HG03469 (cell line): ENCODE data around the gene FILIP1L.

Experiments
- ATAC-seq: cut with Tn5 transposase; IDR thresholded peaks from one replicate; pipeline ENCODE4 v1.9.1; 2021; ENCODE audit warnings: mild to moderate bottlenecking, moderate library complexity, moderate number of reproducible peaks; ENCODE audit not compliant: unreplicated experiment

The FILIP1L gene

DNA sequence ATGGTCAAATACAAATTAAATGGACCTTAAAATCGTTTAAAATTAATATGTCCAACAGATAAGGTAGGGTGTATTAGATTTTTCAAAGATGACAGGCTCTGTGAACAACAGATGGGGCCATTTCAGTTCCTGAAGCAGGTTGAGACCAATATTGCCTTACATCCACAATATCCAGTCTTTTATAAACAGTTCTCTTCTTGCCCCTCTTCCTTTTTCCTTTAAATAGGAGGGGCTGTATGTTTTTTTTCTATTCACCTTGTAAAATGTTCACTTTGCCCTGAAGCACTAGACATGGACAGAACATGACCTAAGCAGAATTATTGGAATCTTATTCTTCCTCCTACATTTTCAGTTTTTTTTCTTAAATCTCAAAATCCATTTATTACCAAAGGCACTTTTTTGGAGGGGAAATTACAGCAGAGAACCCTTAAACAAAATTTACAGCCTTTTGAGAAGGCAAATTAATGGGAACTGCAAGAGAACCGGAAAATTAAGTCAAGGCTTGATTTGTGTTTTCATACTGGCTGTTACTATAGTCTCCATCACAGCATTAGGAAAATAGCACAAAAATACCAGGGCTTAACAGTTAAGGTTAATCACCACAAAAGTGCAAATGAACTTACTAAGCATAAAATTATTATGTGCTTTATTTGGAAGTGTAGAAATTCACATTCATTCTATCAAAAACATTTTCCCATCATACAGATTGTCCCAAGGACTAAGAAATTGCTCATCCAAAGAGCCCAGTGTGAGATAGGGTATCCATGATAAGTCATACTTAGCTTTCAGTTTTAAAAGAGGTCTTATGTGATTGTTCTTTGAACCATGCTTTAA is 240.8 kb downstream of the FILIP1L start:
- ATAC-seq, result peak; percentile 2

DNA sequence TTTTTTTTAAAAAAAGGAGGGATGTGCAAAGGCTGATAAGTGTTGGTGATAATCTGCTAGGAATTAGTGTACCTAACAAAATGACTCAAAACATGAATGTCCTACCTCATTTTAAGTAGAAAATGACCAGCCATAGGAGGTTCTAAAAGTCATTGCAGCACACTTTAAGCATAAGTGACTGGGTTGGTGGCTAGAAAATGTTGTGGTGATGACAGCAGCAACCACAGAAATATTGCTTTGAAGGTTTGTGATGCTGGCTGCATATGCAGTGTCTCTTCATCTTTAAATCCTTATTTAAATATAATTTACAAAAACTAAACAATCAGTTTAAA is 241.4 kb downstream of the FILIP1L start:
- ATAC-seq, result peak; percentile 39

DNA sequence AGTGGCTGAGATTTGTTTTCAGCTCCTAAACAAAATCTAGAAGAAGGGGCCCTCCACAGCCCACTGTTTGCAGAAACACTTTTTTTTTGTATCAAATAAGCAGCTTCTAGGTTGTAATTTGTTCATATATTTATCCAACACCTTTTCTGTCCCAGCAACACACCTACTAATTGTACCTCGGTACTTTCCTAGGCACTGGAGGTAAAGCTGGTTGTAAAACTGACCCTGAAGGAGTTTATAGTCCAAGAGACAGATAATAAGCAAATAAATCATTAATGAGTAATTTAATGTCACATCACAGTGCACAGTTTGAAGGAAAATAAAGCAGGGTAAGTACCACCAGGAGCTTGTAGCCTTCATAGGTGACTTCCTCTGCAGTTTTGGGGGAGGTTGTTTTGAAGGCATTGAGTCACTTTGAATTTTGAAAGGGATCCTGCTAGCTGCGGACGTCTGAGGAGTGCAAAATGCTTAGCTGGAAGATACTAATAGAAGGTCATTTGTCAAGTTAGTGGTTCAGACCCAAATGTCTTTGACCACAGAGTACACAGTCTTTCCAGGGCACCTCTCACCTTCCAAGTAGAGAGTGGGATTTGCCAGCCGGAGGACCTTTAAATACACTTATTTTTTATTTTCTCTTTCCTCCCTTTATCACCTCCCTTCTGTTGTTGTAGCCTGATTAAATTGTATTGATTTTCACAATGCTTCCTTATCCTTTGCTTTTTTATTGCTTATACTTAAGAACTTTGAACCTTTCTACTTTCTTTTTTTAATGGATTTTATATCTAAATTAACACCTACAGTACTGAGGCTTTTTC is 242.9 kb downstream of the FILIP1L start:
- no peak for ATAC-seq

DNA sequence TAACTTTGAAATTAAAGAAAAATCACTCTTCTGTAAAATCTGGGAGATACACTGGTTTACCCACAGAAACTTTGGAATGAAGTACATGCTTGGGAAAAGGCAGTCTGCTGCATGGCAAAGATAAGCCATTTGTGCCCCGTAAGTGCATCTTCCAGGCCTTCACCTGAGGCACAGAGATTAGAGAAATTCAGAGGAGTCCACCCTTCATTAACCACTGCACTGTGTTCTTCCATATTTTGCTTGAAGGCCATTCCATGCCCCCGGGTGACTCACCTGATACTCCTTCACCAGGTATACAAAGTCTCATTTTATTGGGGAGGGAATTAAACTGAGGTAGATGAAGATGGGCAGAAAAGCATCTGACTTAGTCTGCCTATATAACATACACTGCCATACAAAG is 243.6 kb downstream of the FILIP1L start:
- no peak for ATAC-seq

DNA sequence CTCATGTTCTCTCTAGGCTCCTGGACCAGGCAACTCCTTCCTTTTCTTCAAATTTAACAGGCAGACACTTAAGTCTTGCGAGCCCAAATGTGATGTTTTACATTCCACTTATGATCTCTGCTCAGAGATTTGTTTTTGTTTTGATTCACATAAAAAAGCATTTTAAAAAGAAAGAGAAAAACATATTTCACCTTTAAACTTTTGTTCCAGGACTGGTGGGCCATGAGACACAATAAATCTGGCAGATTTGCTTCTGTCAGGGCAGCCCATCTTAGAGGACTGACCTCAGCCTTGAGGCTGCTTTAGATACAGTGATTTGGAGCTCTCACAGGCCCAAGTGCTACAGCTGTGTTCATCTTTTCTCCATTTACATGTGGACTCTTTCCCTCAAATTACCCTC is 244.7 kb downstream of the FILIP1L start:
- ATAC-seq, result no peak

DNA sequence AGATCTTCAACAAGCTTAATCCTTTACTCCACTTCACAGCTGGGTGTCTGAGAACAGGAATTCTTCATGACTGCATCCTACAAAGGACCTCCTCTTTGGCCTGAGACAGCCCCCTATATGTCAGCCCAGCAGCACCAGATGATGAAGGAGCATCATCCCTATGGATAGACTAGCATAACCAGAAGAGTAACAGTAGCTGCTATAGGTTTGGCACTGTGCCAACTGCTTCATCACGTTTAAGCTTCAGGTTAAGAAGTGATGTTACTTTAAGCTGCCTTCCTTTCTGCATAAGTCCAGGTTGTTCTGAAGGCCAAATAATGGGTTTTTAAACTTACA is 246.0 kb downstream of the FILIP1L start:
- ATAC-seq, result no peak

DNA sequence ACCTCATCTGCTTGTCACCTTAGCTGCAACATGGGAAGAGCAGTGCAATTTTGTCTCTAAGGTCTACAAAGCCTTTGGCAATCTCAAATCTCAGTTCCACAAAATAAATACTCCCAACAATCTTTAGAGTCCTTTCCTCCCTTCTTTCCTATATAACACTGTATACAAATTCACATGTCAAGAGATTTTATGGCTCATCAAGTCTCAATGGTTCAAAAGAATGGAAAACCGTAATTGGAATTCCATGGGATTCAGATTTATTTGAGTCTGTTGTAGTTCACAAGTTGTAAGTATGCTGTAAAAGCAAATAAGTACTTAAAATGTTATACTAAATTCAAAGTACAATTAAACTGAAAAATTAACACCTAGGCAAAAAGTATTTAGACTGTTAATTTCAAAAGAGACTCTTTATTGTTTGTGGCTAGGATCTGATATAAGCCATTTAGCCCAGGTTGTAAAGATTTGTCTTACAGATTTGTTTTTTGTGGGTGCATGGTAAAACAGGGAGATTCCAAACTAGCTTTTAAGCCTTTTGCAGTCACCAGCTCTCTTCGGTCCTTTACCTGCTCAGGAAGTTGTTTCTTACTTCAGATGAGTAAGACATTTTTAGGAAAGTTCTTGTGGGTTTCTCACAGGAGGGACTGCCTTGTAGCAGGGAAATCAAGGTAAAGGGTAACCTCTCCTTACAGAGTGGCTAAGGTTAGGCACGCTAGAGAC is 246.5 kb downstream of the FILIP1L start:
- ATAC-seq, result no peak

DNA sequence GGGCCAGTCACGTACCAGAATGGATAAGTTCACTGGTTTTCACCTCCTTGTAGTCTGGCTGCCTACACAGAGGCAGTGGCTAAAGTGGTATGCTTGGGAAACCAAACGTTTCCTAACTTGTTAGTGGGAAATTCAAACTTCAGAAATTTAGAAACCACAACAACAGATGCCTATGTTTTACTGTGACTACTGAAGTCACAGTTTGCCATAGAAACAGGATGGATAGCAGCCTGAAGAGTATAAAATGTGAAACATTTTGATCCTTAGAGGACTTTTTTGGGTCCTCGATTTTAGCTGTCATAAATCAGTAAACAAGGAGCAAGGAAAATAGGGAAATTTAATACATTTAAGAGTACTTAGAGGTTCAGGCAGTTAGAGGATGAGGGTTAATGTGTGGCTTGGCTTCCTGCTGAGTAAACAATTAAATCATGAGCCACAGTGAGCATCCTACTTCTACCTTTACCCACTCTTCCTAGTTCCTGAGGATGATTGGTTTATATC is 248.0 kb downstream of the FILIP1L start:
- ATAC-seq, result no peak

DNA sequence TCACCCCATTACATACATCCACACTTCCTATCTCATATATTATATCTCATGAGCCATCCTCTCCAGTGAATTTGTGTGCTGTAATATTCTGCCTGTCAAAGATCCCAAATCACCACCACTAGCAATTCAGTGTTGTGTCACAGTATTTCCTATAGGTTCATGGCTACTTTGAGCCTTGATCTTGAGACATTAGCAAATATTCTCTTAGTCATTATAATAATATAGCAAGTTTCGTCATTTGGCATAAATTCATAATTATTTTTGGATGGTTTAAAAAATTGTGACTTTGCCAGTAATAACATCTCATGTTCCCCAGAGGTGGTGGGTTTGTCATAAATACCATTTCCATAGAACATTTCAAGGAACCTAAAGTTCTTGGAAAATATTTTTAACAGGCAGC is 249.0 kb downstream of the FILIP1L start:
- no peak for ATAC-seq

DNA sequence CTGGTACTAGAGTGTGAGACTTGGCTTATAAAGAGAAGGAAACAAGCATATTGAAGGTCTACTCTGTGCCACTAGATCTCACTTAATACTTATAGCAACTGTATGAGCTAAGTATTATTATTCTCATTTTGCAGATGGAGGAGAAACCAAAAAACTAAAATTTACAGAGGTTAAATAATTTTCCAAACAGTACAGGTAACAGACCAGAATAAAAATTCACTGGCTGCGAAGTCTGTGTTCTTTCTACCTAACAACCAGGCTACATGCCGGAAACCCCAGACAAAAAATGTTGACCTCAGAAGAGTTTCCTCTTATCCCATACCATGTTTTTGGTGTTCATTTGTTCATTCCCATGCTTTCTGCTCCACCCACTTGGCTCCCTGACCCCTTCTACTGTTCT is 250.0 kb downstream of the FILIP1L start:
- no peak for ATAC-seq

DNA sequence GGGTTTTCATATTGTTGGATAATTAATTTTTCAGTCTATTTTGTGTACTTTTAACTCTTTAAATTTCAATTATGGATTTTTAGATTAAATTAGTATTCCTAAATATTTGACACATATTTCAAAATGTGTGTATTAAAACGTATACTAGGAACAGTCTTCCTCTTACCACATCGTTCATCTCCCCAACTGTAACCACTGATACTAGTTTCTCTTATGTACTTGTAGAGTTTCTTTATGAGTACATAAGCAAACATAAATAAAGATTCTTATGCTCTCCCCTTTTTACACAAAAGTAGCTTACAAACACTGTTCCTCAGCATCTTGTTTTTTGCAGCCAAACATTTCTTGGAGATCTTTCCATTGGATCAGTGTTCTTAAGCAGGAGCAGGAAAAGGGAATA is 250.7 kb downstream of the FILIP1L start:
- ATAC-seq, result peak; percentile 43

DNA sequence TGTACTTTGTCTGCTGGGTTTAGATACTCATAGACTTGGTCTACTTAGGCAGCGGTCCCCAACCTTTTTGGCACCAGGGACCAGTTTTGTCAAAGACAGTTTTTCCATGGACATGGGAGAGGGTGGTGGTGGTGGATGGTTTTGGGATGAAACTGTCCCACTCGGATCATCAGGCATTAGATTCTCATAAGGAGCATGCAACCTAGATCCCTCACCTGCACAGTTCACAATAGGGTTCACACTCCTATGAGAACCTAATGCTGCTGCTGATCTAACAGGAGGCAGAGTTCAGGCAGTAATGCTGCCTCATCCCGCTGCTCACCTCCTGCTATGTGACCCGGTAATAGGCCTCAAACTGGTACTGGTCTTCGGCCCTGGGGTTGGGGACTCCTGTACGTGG is 251.3 kb downstream of the FILIP1L start:
- no peak for ATAC-seq

DNA sequence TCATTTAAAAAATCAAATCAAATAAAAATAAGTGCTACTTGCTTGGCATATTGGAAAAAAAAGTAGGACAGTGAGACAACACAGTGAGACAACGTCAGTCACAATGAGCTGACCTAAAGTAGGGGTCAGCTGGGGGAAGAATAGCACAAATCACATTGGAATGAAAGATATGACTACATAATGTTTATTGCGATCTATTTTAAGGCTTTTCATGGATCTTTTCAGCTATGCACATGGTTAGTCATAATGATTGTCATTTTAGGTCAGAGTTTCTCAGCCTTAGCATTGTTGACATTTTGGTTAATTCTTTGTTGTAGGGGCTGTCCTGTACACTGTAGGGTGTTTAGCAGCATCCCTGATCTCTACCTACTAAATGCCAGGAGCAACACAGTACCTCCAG is 252.1 kb downstream of the FILIP1L start:
- ATAC-seq, result no peak

DNA sequence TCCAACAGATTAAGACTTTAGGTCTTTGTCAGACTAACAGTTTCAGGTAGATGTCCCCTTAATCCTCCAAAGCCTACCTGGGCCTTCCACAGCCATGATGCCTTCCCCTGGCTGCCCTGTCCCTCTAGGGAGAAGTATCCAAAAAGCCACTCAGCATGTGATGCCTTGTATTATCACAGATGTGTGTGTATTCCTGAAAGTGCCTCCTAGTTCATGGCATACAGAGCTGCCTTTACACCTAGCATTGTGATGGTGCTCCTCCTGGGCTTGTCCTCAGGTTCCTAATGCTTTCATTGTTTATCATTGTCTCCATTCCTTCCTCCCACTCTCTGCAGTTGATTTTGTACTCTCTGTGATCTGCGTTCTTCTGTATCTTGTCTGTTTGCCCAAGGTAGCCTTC is 253.1 kb downstream of the FILIP1L start:
- no peak for ATAC-seq

DNA sequence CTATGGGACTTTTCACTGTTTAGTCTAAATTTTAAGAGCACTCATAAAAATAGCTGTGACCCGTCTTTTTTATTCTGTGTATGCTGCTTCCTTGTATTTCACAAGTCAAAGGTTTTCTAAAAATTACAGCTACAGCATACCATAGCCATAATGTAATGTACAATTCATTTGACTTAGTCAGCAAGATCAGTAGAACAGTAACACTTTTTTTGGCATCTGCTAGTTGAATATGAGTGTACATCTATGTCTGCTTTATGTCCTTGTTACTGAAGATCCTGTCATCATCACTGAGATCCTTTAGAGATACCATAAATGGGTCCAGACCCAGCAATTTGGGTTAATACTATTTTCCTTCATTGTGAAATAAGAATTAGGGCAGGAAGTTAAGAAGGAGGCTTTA is 254.5 kb downstream of the FILIP1L start:
- no peak for ATAC-seq

DNA sequence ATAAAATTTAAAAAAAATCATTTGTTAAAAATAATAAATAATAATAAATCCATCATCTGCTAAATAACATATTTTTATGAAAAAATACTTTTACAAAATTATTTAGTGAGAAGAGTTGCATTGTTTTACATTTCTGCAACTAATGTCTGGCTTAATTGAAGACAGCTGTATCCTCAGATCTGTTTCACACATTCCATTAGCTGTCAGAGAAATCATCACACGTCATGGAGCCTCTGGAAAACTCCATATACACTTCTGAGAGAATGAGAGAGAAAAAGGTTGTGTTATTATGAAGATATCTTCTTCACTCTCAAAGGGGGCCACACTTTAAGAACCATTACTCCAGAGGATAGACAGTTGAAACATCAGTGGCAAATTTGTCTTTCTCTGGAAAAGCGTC is 255.8 kb downstream of the FILIP1L start:
- ATAC-seq, result no peak

DNA sequence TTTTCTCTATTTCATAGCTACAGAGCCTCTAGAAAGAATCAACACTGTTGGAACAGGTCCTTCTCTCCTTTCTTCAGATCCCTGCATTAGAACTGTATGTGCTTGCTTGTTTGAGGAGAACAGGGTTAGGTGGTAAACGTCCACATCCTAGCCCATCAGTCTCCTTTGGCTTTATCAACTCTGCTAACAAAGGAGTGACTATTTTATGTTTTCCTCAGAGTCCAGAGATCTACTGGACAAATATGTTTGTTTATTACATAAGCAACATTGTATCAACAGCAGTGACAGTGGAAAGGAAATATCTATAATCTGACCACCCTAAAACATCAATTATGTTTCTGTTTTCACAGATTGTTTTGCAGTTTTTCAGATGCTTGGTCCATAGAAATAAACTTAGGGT is 257.0 kb downstream of the FILIP1L start:
- no peak for ATAC-seq

DNA sequence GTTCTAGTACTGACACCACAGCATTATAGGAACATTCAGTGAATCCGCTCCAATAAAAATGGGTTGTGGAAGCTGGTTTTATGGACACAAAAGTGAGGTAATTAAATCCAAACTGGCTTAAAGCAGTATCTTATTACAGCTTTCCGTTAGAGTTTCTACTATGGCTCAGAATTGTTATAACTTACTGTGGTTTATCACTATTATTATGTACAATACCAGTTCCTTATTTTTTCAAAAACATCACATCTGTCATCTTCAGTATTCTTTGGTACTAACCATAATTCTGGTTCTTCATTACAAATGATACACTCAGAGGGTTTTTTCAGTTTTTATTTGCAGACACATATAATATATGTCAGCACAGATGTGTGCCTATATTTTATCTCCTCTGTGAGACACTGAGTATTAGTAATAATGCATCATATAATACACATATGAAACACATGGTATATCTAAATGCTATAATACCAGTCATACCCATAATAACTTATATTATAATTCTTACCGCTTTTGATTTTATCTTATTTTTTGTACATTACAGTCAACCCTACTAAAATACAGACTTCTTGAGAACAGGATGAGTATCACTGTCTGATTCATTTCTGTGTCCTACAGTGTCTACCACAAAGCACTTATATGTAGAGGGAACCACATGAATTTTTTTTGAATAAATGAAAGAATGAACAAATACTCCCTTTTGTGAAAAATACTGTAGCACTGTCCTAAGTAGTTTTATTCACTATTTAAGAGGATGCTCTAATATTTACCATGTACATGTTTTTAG is 257.7 kb downstream of the FILIP1L start:
- no peak for ATAC-seq

DNA sequence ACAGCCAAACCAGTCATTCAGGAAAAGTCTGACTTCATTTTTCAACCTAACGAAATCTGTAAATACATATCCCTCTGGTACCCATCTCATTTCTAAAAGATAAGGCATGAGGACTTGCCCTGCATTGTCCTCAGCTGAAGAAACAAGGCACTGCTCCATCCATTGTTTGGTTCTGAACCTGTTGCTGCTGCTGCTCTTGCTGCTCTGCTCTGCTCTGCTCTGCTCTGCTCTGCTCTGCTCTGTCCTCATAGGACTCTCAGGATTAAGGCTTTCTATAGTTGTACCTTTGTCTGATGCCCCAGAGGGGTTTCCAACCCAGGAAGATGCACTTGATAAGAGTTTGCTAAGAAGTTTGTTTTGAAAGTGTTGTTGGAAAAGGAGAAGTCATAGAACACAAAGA is 258.4 kb downstream of the FILIP1L start:
- no peak for ATAC-seq

DNA sequence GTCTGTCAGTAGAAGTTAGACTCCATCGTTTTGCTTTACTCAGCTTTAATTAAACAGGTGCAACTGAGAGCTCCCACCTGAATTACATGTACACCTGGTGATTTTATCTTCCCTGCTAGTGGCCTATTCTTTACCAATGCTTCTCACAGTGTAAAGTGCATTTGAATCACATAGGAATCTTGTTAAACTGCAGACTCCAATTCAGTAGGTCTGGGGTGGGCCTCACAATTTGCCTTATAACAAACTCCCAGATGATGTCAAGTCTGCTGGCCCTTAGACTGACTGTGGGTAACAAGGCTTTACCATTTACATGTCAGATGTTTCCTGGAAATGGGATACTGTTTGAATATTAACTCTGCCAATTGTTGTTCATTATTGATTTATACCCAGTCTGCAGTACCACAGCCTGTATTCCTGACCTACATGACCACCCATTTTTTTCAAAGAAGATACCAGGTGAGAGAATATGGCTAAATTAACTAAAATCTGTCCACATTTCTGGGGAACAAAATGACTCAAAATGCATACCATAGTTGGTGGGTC is 259.5 kb downstream of the FILIP1L start:
- no peak for ATAC-seq

DNA sequence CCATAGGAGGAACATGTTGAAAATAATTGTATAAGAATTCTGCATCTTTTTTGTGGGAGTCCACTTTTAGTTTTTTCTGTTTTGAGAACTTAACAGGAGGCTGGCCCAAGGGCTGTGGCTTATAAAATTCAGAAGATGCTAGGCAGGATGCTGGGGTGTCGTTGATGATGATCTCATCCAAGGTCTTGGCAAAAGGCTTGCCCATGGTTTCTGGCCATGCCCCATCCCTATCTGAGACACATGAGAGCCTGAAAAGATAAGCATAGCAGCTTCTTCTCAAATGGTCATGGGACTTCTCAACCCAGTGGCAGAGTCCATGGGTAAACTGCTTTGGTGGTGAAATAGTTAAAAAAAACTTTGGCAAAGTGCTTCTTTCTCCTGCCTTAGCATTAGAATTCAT is 261.4 kb downstream of the FILIP1L start:
- no peak for ATAC-seq
